GM15510 (cell line): ENCODE data around the gene DLL3.

Source experiments
- POLR2A ChIP-seq: IDR thresholded peaks from 3 replicates; pipeline ENCODE4 v1.6.1; 2011; ENCODE audit warnings: borderline replicate concordance; ENCODE audit not compliant: insufficient read length; ENCODE audit errors: extremely low read depth

The DLL3 gene

DNA sequence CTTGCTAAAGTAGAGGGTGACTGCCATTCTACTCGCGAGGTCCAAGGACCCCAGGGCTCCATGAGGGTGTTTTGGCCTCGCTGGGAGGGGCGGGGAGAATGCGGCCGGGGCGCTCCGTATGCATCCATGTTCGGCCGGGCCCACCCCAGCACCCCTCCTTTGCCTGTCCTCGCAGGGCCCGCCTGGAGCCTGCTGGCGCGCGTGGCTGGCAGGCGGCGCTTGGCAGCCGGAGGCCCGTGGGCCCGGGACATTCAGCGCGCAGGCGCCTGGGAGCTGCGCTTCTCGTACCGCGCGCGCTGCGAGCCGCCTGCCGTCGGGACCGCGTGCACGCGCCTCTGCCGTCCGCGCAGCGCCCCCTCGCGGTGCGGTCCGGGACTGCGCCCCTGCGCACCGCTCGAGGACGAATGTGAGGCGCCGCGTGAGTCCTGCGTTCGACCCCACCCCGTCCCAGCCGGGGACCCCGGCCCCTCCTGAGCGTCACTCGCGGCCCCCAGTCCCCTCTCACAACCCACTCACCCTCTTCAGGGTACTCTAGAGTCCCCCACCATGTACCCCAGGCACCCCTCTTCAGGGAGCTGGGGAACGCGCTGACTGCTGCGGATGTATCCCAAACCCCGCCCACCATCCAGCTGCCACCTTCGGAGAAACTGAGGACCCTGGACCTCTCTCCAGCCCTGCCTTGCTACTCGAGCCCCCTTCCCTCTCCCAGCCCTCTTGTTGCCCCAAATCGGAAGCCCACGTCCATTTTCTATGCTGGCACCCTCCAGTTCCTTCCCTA, 4.1 kb downstream of the DLL3 start:
- no peak for TF ChIP-seq POLR2A

DNA sequence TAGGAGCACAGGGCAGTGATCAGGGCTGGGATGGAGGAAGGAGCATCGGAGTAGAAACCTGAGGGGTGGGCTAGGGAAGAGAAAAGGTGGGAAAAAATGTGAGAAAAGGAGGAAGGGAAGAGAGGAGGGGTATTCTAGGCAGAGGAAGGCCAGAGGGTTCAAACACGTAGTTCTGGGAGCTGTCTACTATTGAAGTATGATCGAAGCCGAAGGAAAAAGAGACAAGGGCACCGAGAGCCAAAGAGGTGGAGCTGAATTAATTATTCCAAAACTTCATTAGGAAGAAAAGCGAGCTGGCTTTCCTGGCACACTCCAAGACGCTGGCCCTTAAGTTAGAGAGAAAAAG, 7.8 kb downstream of the DLL3 start:
- no peak for TF ChIP-seq POLR2A

GRCh38 chr19:39506944-39507714, 8.4 kb downstream of the DLL3 start:
- peak; percentile 68 for TF ChIP-seq POLR2A

DNA sequence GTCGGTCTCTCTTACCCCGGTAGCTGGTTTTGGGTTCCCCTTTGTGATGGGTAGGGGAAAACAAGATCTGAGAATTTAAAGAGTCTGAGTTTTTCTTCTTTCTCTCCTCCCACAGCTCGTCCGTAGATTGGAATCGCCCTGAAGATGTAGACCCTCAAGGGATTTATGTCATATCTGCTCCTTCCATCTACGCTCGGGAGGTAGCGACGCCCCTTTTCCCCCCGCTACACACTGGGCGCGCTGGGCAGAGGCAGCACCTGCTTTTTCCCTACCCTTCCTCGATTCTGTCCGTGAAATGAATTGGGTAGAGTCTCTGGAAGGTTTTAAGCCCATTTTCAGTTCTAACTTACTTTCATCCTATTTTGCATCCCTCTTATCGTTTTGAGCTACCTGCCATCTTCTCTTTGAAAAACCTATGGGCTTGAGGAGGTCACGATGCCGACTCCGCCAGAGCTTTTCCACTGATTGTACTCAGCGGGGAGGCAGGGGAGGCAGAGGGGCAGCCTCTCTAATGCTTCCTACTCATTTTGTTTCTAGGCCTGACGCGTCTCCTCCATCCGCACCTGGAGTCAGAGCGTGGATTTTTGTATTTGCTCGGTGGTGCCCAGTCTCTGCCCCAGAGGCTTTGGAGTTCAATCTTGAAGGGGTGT, 9.1 kb downstream of the DLL3 start:
- TF ChIP-seq POLR2A: no peak

DNA sequence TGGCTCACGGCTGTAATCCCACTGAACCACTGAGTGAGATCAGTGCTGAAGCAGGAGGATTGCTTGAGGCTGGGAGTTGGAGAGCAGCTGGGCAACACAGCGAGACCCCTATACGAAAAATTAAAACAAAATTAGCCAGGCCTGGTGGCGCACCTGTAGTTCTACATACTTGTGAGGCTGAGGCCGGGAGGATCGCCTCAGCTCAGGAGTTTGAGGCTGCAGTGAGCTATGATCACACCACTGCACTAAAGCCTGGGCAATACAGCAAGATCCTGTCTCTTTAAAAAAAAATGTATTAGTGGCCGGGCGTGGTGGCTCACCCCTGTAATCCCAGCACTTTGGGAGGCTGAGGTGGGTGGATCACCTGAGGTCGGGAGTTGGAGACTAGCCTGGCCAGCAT, 9.9 kb downstream of the DLL3 start:
- TF ChIP-seq POLR2A: no peak

DNA sequence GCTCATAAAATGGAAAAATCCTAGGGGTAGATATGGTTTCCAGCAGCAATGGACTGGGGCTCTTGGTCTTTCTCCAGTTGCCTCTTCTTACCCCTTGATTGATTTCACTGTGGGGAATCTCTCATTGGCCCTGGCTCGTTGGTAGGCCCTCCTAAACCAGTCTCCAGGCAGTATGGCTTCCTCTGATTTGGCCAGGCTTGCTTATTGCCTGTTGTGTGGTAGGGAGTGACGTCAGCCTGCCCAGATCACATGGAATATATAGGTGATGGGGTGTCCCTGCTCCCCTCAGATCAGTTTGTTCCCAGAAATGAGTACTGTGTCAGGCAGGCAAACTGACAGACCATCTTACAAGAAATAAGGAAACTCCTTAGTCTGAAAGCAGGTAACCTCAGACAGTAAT, 10.5 kb downstream of the DLL3 start:
- TF ChIP-seq POLR2A: no peak

DNA sequence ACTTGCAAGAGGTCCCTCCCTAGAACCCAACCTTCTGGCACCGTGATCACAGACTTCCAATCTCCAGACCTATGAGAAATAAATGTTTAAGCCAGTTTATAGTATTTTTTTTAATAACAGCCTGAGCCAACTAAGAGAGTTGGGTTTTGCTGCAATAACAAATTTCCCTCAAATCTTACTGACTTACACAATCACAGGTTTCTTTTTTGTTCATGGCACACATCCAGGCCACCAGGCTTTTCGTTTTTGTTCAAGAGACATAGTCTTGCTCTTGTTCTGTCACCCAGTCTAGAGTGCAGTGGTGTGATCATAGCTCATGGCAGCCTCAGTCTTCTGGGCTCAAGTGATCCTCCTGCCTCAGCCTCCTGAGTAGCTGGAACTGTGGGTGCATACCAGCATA, 14.2 kb downstream of the DLL3 start:
- TF ChIP-seq POLR2A: no peak

GRCh38 chr19:39514840-39515550, 16.2 kb downstream of the DLL3 start, which contains the start of gene SELENOV:
SELENOV (plus strand) TSS chr19:39515139; CDS start chr19:39515213, 74 bp downstream.
- no peak for TF ChIP-seq POLR2A

- no peak for TF ChIP-seq POLR2A
Measured at GRCh38 chr19:39515551-39516191, 16.9 kb downstream of the DLL3 start.

GRCh38 chr19:39516270-39516669, 17.5 kb downstream of the DLL3 start:
- TF ChIP-seq POLR2A: no peak

DNA sequence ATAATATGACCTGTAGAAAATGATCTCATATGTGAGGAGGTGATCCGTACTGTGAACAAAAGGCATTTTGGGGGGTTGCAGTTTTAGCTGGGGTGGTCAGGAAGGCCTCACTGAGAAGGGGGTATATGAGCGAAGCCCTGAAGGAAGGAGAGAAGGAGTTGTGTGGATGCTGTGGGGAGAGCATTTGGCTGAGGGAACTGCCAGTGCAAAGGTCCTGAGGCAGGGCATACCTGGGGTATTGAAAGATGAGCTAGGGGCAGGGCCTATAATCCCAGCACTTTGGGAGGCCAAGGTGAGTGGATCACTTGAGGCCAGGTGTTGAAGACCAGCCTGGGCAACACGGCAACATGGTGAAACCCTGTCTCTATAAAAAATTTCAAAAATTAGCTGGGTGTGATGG, 18.7 kb downstream of the DLL3 start:
- no peak for TF ChIP-seq POLR2A

DNA sequence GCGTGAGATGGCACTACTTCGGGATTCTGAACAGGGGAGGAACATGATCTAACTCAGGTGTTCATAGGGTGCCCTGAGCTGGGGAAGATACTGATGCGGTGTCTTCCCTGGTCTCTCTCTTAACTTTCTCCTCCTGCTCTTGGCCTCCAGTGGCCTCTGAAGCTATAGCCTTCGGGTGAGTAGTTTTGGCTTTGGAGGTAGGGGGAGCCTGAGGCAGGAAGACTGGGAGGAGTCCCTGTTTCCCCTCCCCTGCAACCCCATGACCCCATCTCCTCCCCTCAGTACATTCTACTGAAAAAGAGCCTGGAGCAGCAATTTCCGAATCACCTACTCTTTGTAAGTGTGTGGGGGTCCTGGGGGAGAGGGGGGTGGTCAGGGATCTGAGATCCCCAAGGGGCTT, 19.7 kb downstream of the DLL3 start:
- TF ChIP-seq POLR2A: no peak

- no peak for TF ChIP-seq POLR2A
Measured at GRCh38 chr19:39518975-39519374, 20.2 kb downstream of the DLL3 start.
